Measurements from ENCODE around the gene TMEM184C.

DNA sequence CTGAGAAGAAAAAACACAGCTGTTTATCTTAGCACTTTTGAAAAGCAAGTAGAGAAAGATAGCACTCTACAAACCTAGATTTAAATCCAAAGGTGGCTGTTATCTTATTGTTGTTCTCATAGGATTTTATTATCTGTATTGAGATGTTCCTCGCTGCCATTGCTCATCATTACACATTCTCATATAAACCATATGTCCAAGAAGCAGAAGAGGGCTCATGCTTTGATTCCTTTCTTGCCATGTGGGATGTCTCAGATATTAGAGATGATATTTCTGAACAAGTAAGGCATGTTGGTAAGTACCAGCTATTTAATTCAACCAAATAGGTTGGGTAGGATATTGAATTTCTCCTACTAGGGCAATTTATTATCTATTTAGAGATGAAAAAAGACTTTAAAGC lies 16.4 kb downstream of the TMEM184C start:
- TF ChIP-seq, protein P1, sequence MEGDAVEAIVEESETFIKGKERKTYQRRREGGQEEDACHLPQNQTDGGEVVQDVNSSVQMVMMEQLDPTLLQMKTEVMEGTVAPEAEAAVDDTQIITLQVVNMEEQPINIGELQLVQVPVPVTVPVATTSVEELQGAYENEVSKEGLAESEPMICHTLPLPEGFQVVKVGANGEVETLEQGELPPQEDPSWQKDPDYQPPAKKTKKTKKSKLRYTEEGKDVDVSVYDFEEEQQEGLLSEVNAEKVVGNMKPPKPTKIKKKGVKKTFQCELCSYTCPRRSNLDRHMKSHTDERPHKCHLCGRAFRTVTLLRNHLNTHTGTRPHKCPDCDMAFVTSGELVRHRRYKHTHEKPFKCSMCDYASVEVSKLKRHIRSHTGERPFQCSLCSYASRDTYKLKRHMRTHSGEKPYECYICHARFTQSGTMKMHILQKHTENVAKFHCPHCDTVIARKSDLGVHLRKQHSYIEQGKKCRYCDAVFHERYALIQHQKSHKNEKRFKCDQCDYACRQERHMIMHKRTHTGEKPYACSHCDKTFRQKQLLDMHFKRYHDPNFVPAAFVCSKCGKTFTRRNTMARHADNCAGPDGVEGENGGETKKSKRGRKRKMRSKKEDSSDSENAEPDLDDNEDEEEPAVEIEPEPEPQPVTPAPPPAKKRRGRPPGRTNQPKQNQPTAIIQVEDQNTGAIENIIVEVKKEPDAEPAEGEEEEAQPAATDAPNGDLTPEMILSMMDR (conservative IDR thresholded peaks at IDR 0.05; ENCODE audit: low read depth in 2 of 2), result no peak
- no peak for TF ChIP-seq EZH2 (IDR thresholded peaks at IDR 0.05; ENCODE audit: low read depth, unreplicated experiment)
- TF ChIP-seq, protein P2, sequence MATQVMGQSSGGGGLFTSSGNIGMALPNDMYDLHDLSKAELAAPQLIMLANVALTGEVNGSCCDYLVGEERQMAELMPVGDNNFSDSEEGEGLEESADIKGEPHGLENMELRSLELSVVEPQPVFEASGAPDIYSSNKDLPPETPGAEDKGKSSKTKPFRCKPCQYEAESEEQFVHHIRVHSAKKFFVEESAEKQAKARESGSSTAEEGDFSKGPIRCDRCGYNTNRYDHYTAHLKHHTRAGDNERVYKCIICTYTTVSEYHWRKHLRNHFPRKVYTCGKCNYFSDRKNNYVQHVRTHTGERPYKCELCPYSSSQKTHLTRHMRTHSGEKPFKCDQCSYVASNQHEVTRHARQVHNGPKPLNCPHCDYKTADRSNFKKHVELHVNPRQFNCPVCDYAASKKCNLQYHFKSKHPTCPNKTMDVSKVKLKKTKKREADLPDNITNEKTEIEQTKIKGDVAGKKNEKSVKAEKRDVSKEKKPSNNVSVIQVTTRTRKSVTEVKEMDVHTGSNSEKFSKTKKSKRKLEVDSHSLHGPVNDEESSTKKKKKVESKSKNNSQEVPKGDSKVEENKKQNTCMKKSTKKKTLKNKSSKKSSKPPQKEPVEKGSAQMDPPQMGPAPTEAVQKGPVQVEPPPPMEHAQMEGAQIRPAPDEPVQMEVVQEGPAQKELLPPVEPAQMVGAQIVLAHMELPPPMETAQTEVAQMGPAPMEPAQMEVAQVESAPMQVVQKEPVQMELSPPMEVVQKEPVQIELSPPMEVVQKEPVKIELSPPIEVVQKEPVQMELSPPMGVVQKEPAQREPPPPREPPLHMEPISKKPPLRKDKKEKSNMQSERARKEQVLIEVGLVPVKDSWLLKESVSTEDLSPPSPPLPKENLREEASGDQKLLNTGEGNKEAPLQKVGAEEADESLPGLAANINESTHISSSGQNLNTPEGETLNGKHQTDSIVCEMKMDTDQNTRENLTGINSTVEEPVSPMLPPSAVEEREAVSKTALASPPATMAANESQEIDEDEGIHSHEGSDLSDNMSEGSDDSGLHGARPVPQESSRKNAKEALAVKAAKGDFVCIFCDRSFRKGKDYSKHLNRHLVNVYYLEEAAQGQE (IDR thresholded peaks at IDR 0.05; ENCODE audit: unreplicated experiment), result no peak
